ENCODE data around the gene ZNF318.

- no peak for TF ChIP-seq POLR2A (IDR thresholded peaks at IDR 0.05; ENCODE audit: low read depth, low read length)
- TF ChIP-seq USF1 (IDR thresholded peaks at IDR 0.05; ENCODE audit: borderline replicate concordance, extremely low read length, insufficient read depth, low read depth, low read length), result no peak
- TF ChIP-seq CTCF (IDR thresholded peaks at IDR 0.05 in 2 of 3, conservative IDR thresholded peaks at IDR 0.05 in 1 of 3; ENCODE audit: control insufficient read depth in 2 of 3, extremely low read depth in 1 of 3, insufficient read depth in 1 of 3, low read depth in 3 of 3, low read length in 3 of 3), result no peak
- TF ChIP-seq JUND (IDR thresholded peaks at IDR 0.05; ENCODE audit: low read depth, low read length), result no peak
Observed at GRCh38 chr6:43286456-43286979, 82.9 kb downstream of the ZNF318 start.
